ENCODE results near the gene MTG1.
"Not testable (repeated sequence)": the region's sequence is repeated elsewhere in the genome, so short reads cannot be mapped to it uniquely, and the experiment has no call there.

Gene MTG1

DNA sequence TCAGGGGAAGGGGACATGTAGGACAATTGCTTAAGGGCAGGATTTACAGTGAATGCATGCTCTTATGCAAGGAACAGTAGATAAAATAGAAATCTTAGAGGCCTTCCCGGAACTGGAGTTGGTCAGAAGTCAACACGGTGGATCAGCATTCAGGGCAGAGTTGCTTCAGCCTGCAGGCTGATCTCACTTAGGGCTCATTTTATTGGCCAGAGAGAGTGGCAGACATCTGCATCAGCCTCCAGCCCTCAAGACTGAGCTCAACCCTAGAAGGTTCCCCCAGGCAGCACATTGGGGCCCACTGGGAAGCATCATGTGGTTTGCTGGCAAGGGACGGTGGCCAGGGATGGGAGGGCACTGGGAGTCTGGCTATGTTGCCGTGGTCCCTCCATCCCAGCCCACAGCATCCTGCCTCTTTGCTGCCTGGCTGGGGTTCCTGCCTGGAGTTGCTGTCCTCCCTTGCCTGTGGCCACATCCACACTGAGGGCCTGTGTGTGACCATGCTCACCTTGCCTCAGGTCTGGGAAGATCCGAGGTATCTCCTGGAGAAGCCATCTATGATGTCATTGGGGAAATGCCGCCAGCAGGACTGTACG is 72.8 kb downstream of the MTG1 start:
- H3K27ac ChIP-seq (ENCODE audit: insufficient read depth in 1 of 2, low read depth in 1 of 2, low read length in 2 of 2, poor library complexity in 1 of 2, severe bottlenecking in 2 of 2), result no peak overlapping the region
- no peak for DNase-seq
- ChIA-PET CTCF (no interaction called here), POLR2A (no interaction called here)
- H3K4me1 ChIP-seq (ENCODE audit: control extremely low read depth in 1 of 4, control insufficient read depth in 4 of 4, insufficient read depth in 4 of 4, low read length in 3 of 4), result no peaks in the 10 kb centered on the region
- no peak overlapping the region for H3K4me3 ChIP-seq (ENCODE audit: control insufficient read depth in 1 of 7, extremely low read depth in 1 of 7, insufficient read depth in 4 of 7, low read depth in 2 of 7, low read length in 6 of 7)
- H3K27me3 ChIP-seq (replicated peaks in 2 of 5; ENCODE audit: control insufficient read depth in 4 of 5, insufficient read depth in 5 of 5, low read length in 4 of 5), result peaks cover 0 to 5% (median 4%) of the 10 kb centered on the region in 5 experiments
- no peaks in the 10 kb centered on the region for H3K36me3 ChIP-seq (ENCODE audit: control insufficient read depth in 4 of 4, insufficient read depth in 4 of 4, low read length in 3 of 4)
- 98% methylated on average over 7 of the region's 7 CpGs for WGBS (ENCODE audit: insufficient coverage)
- peaks cover 0 to 17% (median 3%) of the 10 kb centered on the region in 5 experiments for H3K9me3 ChIP-seq (ENCODE audit: control extremely low read depth in 1 of 5, control insufficient read depth in 4 of 5, insufficient read depth in 2 of 5, low read depth in 1 of 5, low read length in 4 of 5)

DNA sequence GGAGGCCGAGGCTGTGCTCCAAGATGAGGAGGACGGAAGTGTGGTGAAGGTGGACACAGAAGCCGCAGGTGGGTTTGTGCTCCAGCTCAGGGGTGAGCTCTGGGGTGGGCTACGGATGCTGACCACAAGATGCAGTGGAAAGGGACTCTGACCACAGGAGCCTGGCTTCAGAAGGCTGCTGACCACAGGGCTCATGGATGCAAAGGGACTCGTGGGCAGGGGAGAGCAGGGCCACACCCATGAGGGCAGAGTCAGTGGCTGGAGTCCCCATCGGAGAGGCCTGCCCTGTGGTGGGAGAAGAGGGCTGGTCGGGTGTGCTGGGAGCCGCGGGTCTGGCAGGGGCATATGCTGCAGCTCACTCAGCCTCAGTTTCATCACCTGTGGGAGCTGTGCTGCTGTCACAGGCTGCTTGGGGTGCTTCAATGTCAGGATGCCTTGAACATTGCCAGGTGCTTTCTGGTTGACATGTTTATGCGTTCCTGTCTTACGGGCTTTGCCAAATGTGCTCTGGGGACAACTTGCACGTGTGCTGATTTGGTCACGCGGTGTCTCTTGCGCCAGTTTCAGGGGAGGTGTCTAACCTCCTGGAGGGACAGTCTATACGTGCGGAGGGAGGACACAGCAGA is 73.4 kb downstream of the MTG1 start:
- no peak for DNase-seq
- Histone ChIP-seq H3K27ac (ENCODE audit: insufficient read depth in 1 of 2, low read depth in 1 of 2, low read length in 2 of 2, poor library complexity in 1 of 2, severe bottlenecking in 2 of 2) (no peak overlapping the region), H3K4me3 (ENCODE audit: control insufficient read depth in 1 of 7, extremely low read depth in 1 of 7, insufficient read depth in 4 of 7, low read depth in 2 of 7, low read length in 6 of 7) (no peak overlapping the region), H3K9me3 (ENCODE audit: control extremely low read depth in 1 of 5, control insufficient read depth in 4 of 5, insufficient read depth in 2 of 5, low read depth in 1 of 5, low read length in 4 of 5) (peaks cover 0 to 17% (median 3%) of the 10 kb centered on the region in 5 experiments), H3K36me3 (ENCODE audit: control insufficient read depth in 4 of 4, insufficient read depth in 4 of 4, low read length in 3 of 4) (no peaks in the 10 kb centered on the region), H3K4me1 (ENCODE audit: control extremely low read depth in 1 of 4, control insufficient read depth in 4 of 4, insufficient read depth in 4 of 4, low read length in 3 of 4) (no peaks in the 10 kb centered on the region), H3K27me3 (replicated peaks in 2 of 5; ENCODE audit: control insufficient read depth in 4 of 5, insufficient read depth in 5 of 5, low read length in 4 of 5) (peaks cover 0 to 5% (median 4%) of the 10 kb centered on the region in 5 experiments)
- WGBS (ENCODE audit: insufficient coverage), result 95% methylated on average over 17 of the region's 17 CpGs
- POLR2A ChIA-PET, result no interaction called here
- CTCF ChIA-PET, result no interaction called here

DNA sequence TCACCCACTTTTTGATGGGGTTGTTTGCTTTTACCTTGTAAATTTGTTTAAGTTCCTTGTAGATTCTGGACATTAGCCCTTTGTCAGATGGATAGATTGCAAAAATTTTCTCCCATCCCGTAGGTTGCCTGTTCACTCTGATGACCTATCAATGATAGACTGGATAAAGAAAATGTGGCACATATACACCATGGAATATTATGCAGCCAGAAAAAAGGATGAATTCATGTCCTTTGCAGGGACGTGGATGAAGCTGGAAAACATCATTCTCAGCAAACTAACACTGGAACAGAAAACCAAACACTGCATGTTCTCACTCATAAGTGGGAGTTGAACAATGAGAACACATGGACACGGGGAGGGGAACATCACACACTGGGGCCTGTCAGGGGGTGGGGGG is 75.2 kb downstream of the MTG1 start:
- H3K27me3 ChIP-seq (replicated peaks in 2 of 5; ENCODE audit: control insufficient read depth in 4 of 5, insufficient read depth in 5 of 5, low read length in 4 of 5); H3K4me1 ChIP-seq (ENCODE audit: control extremely low read depth in 1 of 4, control insufficient read depth in 4 of 4, insufficient read depth in 4 of 4, low read length in 3 of 4); POLR2A ChIA-PET; H3K36me3 ChIP-seq (ENCODE audit: control insufficient read depth in 4 of 4, insufficient read depth in 4 of 4, low read length in 3 of 4); H3K4me3 ChIP-seq (ENCODE audit: control insufficient read depth in 1 of 7, extremely low read depth in 1 of 7, insufficient read depth in 4 of 7, low read depth in 2 of 7, low read length in 6 of 7); H3K27ac ChIP-seq (ENCODE audit: insufficient read depth in 1 of 2, low read depth in 1 of 2, low read length in 2 of 2, poor library complexity in 1 of 2, severe bottlenecking in 2 of 2); DNase-seq: not testable (repeated sequence)
- CTCF ChIA-PET, result interaction anchor here (0.6 kb wide), 1 partner anchor 1078 kb away, joined by 3 read pairs; no protein-coding TSS in a partner anchor
- WGBS (ENCODE audit: insufficient coverage), result 67% methylated on average over 1 of the region's 3 CpGs
- peaks cover 0 to 16% (median 3%) of the 10 kb centered on the region in 5 experiments for H3K9me3 ChIP-seq (ENCODE audit: control extremely low read depth in 1 of 5, control insufficient read depth in 4 of 5, insufficient read depth in 2 of 5, low read depth in 1 of 5, low read length in 4 of 5)

- DNase-seq, result no peak
- Histone ChIP-seq H3K4me3 (ENCODE audit: control insufficient read depth in 1 of 7, extremely low read depth in 1 of 7, insufficient read depth in 4 of 7, low read depth in 2 of 7, low read length in 6 of 7) (no peak overlapping the region), H3K9me3 (ENCODE audit: control extremely low read depth in 1 of 5, control insufficient read depth in 4 of 5, insufficient read depth in 2 of 5, low read depth in 1 of 5, low read length in 4 of 5) (peaks cover 0 to 10% (median 0%) of the 10 kb centered on the region in 5 experiments), H3K36me3 (ENCODE audit: control insufficient read depth in 4 of 4, insufficient read depth in 4 of 4, low read length in 3 of 4) (no peaks in the 10 kb centered on the region), H3K27ac (ENCODE audit: insufficient read depth in 1 of 2, low read depth in 1 of 2, low read length in 2 of 2, poor library complexity in 1 of 2, severe bottlenecking in 2 of 2) (no peak overlapping the region), H3K4me1 (ENCODE audit: control extremely low read depth in 1 of 4, control insufficient read depth in 4 of 4, insufficient read depth in 4 of 4, low read length in 3 of 4) (peaks cover 0 to 4% (median 1%) of the 10 kb centered on the region in 4 experiments), H3K27me3 (replicated peaks in 2 of 5; ENCODE audit: control insufficient read depth in 4 of 5, insufficient read depth in 5 of 5, low read length in 4 of 5) (peaks cover 0 to 4% (median 0%) of the 10 kb centered on the region in 5 experiments)
- ChIA-PET CTCF (no interaction called here), POLR2A (no interaction called here)
- 90% methylated on average over 7 of the region's 7 CpGs for WGBS (ENCODE audit: insufficient coverage)
These were observed 77.5 kb downstream of the MTG1 start for GRCh38 chr10:133471300-133472109.

All from common myeloid progenitor, CD34-positive (primary cell).